T-helper 22 cell (primary cell): ENCODE measurements around the gene BPIFB3.
"Not testable (repeated sequence)": the region's sequence is repeated elsewhere in the genome, so short reads cannot be mapped to it uniquely, and the experiment has no call there.

Experiments used
- DNase-seq: peaks from one replicate; pipeline ENCODE4 v3.0.0-alpha.2; 2020; ENCODE audit warnings: low read depth

Gene BPIFB3

GRCh38 chr20:33092361-33092760 is 38.7 kb downstream of the BPIFB3 start:
- no peak for DNase-seq

- no peak for DNase-seq
Measured at GRCh38 chr20:33093074-33093473, 39.4 kb downstream of the BPIFB3 start.

DNA sequence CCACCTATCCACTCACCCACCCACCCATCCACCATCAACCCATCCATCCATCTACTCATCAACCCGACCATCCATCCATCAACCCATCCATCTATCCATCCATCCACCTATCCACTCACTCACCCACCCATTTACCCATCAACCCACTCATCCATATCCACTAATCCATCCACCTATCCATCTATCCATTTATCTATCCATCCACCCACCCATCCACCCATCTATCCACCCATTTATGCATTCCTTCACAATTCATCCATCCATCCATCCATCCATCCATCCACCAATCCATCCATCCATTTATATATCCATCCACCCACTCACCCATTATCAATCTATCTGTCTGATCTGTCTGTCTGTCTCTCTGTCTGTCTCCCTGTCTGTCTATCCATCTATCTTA is 39.9 kb downstream of the BPIFB3 start:
- no peak for DNase-seq

DNA sequence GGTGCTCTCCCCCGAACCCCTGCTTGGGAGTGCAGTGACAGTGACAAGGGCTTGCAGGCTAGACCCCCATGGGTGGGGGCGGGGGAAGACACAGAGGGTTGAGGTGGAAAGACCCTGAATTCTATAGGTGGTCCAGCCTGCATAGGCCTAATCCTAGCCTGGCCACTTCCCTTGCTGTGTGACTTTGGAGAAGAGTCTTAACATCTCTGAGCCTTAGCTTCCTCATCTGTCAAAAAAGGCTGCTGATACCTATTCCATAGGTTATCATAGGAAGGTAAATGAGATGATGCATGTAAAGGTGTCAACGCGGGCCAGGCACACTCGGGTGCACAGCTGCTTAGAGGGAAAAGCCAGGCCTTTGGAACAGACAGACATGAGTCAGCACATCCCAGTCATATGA is 41.5 kb downstream of the BPIFB3 start:
- no peak for DNase-seq

DNA sequence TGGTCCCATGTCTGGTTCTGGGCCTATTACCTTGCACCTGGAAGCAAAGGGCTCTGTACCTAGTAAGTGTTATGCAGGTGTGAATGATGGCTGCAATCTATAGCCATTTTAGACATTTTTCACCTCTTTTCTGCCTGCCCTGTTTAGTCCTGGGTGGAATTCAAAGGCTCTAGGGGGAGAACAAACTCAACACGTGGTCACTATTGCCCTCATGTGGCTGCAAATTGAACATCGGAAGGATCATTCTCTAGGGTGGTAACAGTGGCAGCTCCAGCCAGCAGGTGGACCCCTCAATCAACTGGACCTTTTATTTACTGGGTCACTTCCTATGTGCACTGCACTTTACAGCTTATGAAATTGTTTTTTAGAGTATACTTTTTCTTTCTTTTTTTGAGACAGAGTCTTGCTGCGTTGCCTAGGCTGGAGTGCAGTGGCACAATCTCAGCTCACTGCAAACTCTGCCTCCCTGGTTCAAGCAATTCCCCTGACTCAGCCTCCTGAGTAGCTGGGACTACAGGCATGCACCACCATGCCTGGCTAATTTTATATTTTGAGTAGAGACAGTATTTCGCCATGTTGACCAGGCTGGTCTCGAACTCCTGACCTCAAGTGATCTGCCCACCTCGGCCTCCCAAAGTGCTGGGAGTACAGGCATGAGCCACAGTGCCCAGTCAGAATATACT is 42.3 kb downstream of the BPIFB3 start:
- not testable (repeated sequence) for DNase-seq

DNA sequence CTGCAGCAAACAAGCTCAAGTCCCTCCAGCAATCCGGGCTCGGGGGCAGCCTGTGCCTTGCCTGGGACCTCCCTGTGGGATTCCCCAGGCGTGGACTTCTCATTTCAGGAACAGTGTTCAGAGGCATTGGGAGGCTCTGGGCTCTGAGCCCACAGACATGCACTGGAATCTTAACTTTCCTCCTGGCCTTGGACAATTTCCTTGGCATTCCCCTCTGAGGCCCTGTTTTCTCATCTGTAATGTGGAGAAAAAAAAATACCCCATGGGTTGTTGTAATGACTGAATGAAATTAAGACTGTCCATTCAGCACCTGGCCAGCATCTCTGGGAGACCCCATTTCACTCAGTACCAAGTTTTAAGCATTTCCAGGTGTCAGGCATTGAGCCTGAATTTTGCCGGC is 43.3 kb downstream of the BPIFB3 start:
- no peak for DNase-seq

DNA sequence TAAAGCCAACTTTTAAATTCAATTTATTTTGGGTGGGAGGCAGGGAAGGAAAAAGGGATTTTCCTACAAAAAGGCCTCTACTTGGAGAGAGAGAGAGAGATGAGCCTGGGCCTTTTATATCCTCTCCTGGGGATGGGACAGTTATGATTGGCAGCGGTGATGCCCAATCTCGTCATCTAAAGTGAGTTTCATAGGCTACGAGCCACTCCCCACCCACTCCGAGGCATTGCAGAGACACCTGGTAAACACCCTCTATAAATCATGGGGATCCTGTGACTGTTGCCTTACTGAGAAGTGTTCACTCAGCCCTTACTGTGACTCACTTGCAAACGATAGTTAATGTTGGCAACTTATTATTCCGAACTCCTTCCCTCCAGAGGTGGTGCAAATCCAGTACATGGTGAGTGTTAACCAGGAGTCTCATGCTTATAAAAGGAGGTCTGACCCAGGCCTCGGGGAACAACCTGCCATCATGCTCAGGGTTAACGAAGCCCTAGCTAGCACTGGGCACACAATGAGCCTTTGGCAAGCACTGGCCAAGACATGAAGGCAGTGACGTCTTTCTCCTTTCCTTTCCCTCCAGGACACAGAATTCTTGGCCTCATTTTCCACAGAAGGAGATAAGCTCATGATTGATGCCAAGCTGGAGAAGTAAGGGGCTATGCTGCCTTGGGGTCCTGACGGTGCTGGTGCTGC is 46.3 kb downstream of the BPIFB3 start:
- DNase-seq = no peak

- DNase-seq = no peak
Measured at GRCh38 chr20:33103556-33103955, 49.9 kb downstream of the BPIFB3 start.

- DNase-seq = no peak
Measured at GRCh38 chr20:33104336-33104735, 50.6 kb downstream of the BPIFB3 start.

DNA sequence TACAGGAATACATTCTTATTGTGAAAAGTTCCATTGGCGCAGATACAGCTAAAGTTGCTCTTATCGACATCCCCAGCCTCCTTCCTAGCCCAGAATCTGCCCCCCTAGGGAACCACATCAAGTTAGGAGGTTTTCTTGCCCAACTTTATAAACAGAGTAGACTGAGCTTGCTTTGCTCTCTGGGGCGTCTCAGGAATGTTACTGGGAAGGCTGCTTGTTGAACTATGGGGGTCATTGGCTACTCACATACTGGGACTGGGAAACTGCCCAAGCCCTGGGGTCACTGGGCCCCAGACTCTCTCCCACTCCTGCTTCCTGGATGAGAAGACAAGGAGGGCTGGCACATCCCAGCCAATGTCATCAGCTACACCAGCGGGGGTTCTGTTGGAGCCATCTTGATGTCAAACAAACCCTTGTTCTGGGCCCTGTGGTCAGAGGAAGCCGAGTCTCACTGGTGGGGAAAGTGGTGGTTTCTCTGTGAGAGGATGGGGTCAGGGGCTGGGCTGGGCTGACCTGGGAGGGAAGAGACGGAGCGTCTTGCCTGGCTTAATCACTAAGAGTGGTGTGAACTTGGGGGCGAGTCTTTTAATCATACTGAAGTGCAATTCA is 51.7 kb downstream of the BPIFB3 start:
- DNase-seq = no peak

DNA sequence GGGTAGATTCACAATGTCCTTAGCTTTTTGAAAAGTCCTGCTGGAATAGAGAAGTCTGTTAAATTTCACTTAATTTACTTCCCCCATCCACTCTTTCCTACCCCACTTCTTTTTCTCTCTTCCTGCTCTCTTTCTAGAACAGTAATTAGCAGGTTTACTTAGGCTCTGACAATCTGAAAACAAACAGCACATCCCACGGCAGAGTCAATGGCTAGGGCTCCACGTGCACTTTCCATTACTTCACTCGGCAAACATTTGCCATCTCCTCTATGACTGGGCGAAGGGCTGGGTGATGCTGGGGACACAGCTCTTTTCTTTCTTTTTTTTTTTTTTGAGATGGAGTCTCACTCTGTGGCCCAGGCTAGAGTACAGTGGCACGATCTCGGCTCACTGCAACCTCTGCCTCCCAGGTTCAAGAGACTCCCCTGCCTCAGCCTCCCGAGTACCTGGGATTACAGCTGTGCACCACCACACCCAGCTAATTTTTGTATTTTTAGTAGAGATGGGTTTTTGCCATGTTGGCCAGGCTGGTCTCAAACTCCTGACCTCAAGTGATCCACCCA is 52.4 kb downstream of the BPIFB3 start:
- DNase-seq = not testable (repeated sequence)

- DNase-seq = no peak
Measured at GRCh38 chr20:33108661-33109060, 55.0 kb downstream of the BPIFB3 start.

GRCh38 chr20:33110147-33110825 is 56.6 kb downstream of the BPIFB3 start:
- no peak for DNase-seq

DNA sequence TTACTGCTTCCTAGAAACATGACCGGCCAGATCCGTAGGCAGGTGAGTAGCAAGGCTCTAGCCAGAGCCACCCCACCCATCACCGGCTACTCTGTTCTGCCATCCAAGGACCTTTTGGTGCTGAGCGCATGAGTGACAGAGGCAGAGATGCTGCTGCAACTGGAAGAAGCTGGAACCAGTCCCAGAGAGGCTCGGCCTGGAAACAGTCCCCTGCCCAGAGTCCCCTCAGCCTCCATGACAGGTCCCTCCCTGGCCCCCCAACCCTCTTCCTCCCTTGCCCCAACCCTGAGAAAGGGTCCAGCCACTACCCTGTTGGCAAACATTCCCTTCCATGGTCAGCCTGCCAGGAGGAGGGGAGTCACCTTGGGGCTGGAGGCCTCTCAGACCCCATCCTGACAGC is 57.6 kb downstream of the BPIFB3 start:
- no peak for DNase-seq

DNA sequence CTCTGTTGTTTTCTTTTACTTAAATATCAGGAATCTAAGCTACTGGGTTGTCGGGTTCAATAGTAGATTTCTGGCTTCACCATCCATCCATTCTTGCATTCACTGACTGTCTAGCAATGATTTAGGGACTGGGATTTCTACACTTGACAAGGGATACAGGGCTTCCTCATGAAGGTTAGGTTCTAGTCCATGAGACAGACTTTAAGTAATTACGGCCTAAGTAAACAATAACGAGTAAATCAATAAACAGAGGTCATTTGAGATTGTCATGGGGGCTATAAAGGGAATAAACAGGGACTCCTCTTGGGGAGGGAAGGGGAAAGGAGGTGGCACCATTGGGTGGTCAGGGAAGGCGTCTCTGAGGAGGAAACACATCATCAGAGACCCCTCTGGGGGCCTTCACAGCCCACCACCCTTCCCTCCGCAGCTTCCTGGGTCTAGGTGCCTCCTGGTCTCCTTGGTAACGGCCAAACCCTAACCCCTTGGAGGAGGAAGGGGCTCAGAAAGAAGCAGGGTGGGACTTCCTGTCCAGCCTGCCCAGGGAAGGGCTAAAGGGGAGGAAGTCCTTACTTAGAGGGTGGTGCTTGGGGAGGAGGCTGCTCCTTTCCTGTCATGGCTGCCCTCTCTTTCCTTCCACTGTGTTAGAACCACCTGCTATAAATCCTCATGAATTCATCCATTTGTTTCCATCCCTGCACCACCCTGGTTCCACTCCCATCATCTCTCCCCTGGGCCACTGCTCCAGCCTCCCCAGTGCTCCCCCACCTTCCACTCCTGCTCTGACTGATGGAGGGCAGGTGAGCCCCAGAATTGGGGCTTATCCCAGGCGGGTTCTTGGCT is 59.1 kb downstream of the BPIFB3 start:
- no peak for DNase-seq

- no peak for DNase-seq
Measured at GRCh38 chr20:33113387-33113908, 59.7 kb downstream of the BPIFB3 start.

DNA sequence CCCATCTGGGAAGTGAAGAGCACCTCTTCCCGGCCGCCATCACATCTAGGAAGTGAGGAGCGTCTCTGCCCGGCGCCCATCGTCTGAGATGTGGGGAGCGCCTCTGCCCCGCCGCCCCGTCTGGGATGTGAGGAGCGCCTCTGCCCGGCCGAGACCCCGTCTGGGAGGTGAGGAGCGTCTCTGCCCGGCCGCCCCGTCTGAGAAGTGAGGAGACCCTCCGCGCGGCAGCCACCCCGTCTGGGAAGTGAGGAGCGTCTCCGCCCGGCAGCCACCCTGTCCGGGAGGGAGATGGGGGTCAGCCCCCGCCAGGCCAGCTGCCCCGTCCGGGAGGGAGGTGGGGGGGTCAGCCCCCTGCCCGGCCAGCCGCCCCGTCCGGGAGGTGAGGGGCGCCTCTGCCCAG is 61.8 kb downstream of the BPIFB3 start:
- not testable (repeated sequence) for DNase-seq

- no peak for DNase-seq
Measured at GRCh38 chr20:33119725-33120720, 66.3 kb downstream of the BPIFB3 start.

DNA sequence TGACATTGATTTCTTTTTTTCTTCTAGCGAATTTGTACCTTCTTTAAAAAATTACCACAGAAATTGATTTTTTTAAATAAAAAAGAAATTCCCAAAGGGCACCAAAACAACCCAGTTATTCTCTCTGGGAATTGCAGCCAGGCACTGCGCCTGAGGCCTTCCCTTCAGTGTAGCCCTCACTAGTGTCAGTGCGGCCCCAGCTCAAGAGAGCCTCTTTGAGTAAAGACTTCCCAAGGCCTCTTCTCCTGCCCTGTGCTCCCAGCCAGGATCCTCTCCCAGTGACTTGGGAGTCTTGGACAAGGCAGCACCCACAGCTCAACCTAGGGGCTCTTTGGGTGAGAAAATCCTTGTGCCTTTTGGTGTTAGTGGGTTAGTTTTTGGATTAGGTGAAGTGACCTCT is 67.2 kb downstream of the BPIFB3 start:
- no peak for DNase-seq

GRCh38 chr20:33122297-33122696 is 68.6 kb downstream of the BPIFB3 start:
- not testable (repeated sequence) for DNase-seq
